ENCODE measurements around the gene IDI1.
"Not testable (repeated sequence)": the region's sequence is repeated elsewhere in the genome, so short reads cannot be mapped to it uniquely, and the experiment has no call there.

IDI1 gene

DNA sequence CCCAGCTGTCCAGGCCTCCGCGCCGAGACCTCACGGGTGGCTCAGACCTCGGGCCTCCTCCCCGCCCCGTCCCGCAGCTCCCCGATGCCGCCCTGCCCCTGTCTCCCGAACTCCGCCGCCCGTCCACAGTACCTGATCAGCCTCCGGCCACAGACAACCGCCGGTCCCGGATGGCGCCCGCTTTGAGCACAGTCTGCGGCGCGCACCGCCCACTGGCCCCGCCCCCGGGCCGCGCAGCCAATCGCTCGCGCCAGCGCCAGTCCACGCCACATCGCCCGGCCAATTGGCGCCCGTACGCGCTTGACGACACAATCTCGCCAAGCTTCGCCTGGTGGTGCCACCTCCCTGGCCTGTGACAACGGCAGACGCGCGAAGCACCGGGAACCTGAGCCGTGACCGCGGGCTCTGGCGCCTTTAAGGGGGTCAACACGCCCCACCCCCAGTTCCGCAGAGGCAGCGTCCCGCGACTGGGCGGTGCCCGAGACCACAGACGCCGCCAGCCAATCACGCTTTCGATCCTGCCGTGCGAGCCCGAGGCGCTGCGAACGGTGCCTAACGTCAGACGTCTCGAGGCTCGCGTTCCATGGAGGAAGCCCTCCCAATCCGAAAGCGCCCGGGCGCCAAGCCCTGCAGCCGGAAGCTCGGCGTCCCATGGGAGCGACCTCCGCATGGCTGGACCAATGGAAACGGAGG is at the start of gene IDI1:
IDI1 (minus strand) TSS at position 388 of the 693 bp plus-strand sequence; CDS start at position 272, 116 bp downstream.
- DNase-seq (ENCODE audit: low read depth) = peak; percentile 95

DNA sequence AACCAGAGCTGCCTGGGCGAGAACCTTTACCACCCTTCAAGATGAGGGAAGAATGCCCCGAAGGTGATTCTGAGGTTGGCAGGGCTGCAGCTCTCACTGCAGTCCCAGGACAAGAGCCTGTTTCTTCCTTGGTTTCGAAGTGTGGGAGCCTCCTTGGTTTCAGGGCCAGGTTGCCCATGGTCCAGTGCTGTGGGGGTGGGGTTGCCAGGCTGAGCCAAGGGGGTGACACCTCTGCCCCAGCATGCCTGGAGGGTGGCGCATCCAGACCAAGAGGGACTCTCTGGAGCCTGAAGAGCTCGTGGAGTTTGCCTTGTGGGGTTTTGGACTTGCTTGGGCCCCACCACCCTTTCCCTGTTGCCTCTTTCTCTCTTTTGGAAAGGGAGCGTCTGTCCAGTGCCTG is 48.5 kb upstream of the IDI1 start:
- DNase-seq (ENCODE audit: low read depth) = no peak

DNA sequence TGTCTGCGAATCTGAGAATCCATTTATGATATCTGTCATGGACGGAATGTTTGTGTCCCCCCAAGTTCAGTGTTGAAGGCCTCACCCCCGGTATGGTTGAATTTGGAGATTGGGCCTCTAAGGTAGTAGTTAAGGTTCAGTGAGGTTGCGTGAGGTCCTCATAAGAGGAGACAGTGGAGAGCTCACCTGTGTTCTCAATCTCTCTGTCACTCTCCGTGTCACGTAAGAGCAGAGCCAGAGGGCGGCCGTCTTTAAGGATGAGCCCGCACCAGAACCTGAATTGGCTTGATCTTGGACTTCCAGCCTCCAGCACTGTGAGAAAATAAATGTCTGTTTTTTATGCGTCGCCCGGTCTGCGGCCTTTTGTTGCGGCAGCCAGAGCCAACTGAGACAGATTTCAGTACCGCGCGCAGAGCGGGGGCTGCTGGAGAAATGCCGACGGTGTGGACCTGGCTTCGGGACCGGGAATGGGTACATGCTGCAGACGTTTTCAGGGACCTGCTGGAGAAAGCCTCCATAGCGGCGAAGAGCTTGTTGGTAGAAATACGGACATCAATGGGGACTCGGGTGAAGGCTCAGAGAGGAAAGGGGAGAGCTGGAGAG is 47.5 kb upstream of the IDI1 start:
- no peak for DNase-seq (ENCODE audit: low read depth)

DNA sequence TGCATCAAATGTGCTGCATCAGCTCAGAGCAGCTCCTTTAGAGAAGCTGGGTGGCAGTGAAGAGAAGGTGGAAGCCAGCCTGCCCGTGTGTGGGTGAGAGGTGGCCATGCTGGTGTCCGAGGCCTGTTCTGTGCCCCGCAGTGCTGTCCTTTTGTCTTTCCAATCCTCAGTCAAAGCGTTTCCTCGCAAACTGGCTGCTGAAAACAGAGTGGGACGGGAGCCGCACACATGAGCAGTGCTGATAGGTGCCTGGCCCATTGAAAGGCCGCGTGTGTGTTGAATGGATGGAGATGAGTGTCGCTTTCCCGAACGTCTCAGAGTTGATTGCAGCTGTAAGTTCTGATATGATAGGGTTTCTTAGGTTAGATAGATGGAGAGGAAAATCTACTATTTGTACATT is 46.6 kb upstream of the IDI1 start:
- no peak for DNase-seq (ENCODE audit: low read depth)

DNA sequence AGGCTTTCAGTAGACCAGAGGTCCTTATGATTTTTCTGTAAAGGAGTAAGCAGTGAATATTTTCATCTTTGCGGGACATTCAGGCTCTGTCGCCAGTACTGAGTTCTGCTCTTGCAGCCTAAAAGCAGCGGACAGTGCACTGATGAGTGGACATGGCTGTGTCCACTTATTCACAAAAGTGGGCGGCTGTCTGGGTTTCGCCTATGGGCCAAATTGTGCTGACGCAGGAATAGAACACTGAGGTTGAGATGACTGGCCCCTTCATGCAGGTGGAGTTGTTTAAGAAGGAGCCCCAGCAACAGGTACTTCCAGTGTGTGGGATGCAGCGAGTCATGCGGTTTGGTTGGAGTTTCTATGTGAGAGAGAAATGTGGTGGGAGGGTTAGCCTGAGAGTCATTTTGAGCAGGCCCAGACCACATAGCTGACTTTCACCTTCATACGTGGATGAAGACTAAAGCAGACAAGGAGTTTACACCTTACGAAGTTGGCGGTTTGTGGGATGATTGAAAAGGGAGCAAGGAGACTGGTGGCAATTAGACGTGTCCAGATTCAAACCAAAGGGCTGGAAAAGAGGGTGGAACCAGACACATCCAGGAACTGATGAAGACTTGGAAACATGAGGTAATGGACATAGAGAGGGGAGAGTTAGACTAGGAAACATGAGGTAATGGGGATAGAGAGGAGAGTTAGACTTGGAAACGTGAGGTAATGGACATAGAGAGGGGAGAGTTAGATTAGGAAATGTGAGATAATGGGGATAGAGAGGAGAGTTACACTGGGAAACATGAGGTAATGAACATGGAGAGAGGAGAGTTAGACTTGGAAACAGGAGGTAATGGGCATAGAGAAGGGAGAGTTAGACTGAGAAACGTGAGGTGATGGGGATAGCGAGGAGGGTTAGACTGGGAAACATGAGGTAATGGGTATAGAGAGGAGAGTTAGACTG is 45.5 kb upstream of the IDI1 start:
- peak; percentile 45 for DNase-seq (ENCODE audit: low read depth)

DNA sequence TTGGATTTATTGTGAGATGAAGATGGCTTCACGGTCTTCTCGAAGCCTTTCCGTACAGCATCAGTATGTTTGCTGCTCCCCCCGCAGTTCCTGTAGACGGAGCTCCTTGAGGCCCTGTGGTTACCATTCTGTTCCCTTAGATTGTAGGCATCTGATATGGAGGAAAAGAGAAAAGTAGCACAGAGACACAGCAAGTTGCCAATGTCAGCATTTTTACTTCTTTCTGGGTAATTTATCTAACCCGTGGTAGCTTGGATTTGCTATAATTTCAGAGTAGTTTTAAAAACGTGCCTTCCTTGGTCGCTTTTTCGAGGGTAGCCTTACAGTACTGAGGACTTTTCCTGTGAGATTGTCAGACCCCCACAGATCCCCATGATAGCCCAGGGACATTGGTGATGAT is 44.8 kb upstream of the IDI1 start:
- no peak for DNase-seq (ENCODE audit: low read depth)

DNA sequence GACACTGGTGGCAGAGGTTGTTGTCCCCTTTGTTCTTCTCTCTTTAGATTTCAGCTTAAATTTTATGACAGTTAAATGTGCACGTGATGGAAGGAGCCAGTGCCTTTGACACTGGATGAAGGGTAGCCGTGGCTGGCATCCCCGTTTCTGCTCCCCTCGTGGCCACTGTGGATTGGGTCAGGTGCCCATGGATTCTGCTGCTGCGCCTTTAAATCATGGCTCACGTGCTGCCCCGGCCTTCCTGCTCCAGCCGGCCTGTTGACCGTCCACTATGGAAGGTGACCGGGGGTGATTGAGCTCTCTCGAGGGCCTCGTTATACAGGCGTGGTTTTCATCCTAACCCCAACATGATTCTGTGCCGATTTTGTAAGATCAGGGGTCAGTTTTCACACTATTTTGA is 41.8 kb upstream of the IDI1 start:
- DNase-seq (ENCODE audit: low read depth) = no peak

DNA sequence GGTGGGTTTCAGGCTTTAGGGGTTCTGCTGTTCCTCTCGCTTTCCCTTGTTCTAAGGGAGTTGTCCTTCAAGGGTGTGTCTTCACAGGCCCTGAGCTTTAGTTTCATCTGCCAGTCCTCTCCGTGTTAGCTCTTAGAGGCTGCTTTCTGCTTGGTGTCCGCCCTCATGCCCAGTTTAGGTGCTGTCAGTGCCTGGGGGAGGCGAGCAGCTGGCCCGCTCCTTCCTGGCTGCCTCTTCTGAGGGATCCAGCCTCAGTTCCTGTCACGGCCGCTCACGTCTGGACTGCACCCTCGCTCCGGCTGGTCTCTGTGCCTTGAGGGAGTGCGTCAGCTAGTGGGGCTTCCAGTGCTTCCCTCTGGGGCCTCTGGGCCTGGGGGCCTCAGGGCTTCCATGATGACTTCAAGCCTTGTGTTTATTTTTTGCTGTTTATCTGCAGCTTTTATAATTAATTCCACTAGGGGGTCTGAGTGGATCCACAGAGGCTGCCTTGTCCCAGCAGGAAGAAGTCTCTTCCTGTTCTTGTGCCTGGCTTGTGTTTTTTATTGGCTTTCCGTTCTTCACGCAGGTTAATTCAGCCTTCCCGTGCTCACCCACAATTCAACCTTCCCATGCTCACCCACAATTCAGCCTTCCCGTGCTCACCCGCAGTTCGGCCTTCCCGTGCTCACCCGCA is 40.2 kb upstream of the IDI1 start:
- DNase-seq (ENCODE audit: low read depth) = no peak

DNA sequence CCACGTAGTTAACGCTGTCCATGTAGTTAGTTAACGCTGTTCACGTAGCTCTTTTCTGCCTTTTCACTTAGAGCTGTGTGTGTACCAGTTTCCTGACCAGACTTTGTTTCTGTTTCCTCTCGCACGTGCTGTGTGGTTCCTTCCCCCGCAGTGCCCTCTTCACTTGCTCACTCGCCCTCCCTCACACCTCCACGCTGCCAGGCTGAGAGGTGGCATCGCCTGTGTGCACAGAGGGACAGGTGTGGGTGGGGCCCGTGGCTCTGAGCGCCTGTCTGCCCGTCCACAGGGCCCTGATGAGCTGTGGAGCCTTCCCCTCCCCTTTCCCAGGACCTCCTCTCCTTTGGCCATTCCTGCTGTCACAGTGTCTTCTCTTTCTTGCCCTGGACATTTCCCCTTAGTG is 37.9 kb upstream of the IDI1 start:
- DNase-seq (ENCODE audit: low read depth) = no peak

DNA sequence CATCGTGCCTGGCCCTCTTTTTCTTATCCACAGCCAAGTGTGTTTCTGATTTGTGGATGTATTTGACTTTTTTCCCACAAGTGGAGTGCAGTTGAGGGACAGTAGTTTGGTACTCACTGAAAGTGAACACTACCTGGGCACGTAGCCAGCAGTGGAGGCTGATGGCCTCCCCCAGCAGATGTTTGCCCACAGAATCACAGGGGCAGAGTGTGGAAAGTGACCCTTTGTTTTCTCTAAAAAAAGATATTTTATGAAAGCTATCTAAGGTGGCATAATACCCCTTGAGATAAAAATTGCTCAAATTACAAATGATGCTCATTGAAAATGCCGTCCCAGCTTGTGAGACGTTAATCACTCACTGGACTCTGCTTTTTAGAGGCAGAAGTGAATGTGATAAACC is 36.3 kb upstream of the IDI1 start:
- no peak for DNase-seq (ENCODE audit: low read depth)

DNA sequence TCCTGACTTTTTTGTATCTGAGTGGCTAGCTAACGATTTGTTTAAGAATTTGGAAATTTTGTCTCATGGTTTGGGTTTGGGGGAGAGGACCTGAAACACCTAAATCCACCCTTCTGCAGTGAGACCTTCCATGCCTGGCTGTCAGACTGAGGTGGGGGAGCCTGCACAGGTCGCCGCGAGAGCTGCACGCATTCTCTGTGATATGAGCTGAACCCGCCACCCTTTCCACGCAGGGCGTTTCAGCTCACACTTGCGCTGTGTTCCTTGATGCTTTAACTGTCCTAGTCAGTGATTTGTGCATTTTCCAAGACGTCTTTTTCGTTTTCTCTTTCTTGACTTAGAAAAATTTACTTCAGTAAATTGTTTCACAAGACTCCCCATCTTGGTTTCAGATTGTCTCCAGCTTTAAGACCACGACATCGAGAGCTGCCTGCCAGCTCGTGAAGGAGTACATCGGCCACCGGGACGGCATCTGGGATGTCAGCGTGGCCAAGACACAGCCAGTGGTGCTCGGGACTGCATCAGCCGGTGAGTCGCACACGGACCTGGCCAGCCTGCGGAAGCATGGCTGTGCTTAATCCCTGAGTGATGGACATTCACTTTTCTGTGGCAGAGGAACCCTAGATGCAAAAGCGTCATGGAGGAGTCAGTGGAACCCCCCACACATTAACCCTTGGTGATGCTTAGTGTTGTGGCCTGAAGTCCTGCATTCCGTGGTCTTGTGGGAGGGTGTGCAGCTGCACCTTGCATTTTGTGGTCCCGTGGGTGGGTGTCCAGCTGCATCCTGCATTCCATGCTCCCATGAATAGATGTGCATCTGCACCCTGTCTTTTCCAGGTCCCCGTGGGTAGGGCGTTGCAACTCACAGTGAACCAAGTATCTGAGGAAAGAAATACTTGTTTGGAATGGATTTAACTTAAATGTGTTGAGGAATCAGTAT is 35.4 kb upstream of the IDI1 start:
- no peak for DNase-seq (ENCODE audit: low read depth)

DNA sequence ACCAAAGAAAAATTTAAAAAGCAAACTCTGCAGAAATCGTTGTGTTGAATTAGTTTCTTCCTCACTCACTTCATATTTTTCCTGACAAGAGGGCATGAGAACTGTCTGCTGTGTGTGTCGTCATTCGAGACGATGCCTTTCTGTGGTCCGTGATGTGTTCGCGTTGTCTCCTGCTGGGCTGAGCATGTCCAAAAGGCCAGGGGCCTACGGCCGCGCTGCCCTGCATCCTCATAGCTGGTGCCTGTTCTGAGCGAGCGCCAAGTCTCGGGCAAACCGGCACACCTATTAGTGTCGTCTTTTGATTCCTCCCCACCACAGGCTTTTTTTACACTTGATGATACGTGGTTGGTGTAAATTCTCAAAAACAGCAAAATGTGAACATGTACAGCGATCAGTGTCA is 34.7 kb upstream of the IDI1 start:
- DNase-seq (ENCODE audit: low read depth) = no peak

DNA sequence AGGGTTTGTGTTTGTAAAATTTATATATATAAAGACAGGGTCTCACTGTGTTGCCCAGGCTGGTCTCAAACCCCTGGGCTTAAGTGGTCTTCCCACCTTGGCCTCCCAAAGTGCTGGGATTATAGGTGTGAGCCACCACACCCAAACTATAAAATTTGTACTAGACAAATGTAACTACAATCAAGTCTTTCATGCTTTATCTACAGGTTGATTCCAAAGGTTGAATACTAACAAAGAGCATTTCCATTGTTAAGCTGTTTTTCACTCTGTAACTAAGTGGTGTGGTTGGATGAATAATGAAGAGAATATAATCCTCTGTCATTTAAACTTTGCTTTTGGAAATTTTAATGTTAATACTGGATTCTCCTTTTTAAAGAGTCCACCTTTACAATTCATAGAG is 29.7 kb upstream of the IDI1 start:
- DNase-seq (ENCODE audit: low read depth) = no peak

DNA sequence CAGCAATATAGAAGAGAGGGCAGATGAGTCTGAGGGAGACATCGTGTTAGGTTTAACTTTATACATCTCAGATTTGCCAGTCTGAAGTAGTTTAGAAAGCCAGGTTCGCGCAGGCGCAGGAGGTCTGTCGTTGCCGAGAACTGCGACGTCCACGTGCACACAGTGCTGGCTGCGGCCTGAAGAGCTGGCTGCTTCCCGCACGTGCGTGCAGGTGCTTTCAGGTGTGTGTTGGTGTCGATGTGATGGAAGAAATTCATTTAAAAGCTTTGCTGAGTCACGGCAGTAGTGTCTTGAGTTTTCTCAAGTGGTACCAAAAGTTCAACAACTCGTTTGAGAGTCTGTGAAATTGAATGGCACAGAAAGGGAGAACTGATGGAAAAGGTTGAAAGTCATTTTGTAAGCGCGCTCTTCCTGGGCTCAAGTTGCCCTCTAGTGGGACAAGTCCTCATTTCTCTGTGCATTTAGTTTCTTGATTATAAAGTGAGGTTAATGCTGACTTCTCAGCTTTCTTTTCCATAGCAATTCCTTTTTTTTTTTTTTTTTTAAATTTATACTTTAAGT is 25.9 kb upstream of the IDI1 start:
- DNase-seq (ENCODE audit: low read depth) = no peak

DNA sequence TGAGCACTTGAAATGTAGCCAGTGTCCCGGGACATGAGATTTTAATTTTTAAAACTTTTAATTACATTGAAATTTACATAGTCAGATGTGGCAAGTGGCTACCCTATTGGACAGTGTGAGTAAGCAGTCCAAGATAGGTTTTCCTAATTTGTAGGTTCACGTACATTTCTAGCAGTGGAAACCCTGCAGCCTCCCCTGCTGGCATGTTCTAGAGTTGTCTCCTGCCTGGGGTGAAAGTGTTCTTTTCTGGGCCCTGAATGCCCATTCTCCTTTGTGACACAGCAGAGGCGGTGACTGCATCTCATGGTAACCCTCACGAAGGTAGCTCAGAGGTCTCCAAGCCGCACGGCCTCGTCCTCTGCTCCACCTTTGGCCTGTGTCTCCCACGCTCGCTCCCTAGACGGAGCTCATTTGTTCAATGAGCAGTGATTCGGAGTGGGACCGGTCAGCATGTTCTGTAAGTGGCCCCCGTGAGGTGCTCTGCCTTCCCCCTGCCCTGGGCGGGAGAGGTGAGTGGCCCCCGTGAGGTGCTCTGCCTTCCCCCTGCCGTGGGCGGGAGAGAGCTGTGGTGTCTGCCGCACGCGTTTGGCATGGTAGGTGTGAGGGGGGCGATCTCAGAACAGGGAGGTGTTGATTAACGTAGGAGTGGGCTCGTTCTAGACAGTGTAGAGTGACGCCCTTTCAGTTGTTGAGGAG is 25.3 kb upstream of the IDI1 start:
- DNase-seq (ENCODE audit: low read depth) = no peak

DNA sequence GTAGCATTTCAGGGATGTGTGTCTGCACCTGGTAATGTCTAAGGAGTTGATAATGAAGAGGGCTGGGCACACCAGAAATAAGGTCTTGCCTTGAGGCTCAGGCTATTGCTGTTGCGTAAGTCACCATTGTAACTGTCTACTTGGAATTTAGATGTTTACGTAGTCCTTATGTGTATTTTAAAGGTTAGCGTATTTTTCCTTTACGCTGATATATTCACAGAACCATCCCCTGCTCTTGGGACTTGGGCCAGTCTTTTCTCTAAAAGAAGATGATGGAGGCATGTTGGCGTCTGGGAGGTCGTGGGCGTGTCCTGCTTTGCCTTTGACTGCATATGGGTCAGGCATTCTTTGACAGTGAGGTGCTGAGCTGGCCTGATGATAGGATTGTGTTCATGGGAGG is 22.0 kb upstream of the IDI1 start:
- DNase-seq (ENCODE audit: low read depth) = no peak

DNA sequence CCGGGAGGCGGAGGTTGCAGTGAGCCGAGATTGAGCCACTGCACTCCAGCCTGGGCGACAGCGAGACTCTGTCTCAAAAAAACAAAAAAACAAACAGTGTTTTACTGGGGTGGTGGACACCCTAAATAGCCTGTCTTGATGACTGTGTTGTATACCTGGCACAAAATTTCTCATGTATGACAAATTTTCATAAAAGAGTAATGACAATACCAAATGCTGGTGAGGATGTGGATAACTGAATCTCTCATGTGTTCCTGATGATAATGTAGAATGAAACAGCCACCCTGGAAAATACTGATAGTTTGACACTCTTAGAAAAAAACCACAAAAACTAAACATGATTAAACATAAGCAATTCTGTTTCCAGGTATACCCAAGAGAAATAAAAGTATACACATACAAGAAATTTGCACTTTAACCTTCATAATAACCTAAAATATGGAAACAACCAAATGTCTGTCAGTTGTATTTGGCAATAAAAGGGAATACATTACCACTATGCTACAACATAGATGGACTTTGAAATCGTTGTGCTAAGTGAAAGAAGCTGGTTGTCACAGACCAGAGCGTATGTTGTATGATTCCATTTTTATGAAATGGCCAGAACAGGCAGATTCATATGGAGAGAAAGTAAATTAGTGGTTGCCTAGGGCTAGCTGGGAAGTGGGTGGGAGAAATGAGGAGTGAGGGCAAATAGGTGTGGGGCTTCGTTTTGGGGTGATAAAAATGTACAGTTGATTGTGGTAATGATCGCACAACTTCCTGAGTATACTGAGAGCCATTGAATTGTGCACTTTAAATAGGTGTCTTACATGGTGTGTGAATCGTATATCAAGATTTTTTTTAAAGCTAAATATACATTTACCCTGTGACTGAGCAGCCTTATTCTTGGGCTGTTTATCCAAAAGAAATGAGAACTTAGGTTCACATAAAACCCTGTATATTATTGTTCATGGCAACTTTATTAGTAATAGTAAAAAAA is 19.8 kb upstream of the IDI1 start:
- DNase-seq (ENCODE audit: low read depth) = no peak

DNA sequence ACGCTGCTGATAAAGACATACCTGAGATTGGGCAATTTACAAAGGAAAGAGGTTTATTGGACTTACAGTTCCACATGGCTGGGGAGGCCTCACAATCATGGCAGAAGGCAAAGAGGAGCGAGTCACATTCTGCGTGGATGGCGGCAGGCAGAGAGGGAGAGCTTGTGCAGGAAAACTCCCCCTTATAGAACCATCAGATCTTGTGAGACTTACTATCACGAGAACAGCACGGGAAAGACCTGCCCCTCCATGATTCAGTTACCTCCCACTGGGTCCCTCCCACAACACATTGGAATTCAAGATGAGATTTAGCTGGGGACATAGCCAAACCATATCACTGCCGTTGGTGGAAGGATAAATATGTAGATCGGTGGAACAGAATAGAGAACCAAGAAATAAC is 17.8 kb upstream of the IDI1 start:
- not testable (repeated sequence) for DNase-seq (ENCODE audit: low read depth)

DNA sequence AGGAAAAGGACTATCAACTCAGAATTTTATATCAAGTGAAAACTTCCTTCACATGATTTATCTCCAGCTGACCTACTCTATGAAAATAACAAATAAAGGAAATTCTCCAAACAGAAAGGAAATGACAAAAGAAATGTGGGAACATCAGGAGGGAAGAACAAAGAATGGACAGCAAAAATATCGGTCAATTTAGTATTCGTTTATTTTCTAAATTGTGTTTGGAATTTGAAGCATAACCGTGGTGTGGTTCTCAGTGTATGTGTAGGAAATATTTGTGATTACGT is 16.0 kb upstream of the IDI1 start:
- no peak for DNase-seq (ENCODE audit: low read depth)
